HepG2 (cell line): ENCODE measurements around the gene HECTD1.

ENCODE experiments used
- ATF1 ChIP-seq: IDR thresholded peaks from 2 replicates; pipeline ENCODE4 v1.6.1; 2016; ENCODE audit warnings: mild to moderate bottlenecking, control low read depth
- CBX5 ChIP-seq: sonication (generic); formaldehyde crosslinking; IDR thresholded peaks from 2 replicates; pipeline ENCODE4 v1.4.0; 2020; ENCODE audit warnings: missing genetic modification reagents, borderline replicate concordance
- CHD2 ChIP-seq: IDR thresholded peaks from 2 replicates; pipeline ENCODE4 v1.6.1; 2011; ENCODE audit warnings: low read depth, low read length, improper control_type of control experiment
- FOSL1 ChIP-seq: sonication (generic); formaldehyde crosslinking; IDR thresholded peaks from 2 replicates; pipeline ENCODE4 v1.9.0; 2021; ENCODE audit warnings: missing genetic modification reagents, borderline replicate concordance
- RFXAP ChIP-seq: sonication (generic); formaldehyde crosslinking; IDR thresholded peaks from 2 replicates; pipeline ENCODE4 v1.4.0; 2020; ENCODE audit warnings: missing genetic modification reagents, borderline replicate concordance
- ZBTB1 ChIP-seq: sonication (generic); formaldehyde crosslinking; IDR thresholded peaks from 2 replicates; pipeline ENCODE4 v1.4.0; 2020; ENCODE audit warnings: missing genetic modification reagents, borderline replicate concordance
- ZNF644 ChIP-seq: IDR thresholded peaks from 2 replicates; pipeline ENCODE4 v1.6.1; 2016; ENCODE audit warnings: low read depth
- TF ChIP-seq, protein P1 (sequence below): sonication (generic); formaldehyde crosslinking; IDR thresholded peaks from 2 replicates; pipeline ENCODE4 v1.5.0; 2020; ENCODE audit warnings: mild to moderate bottlenecking, low read depth, missing genetic modification reagents, borderline replicate concordance
- TF ChIP-seq, protein P2 (sequence below): sonication (generic); formaldehyde crosslinking; IDR thresholded peaks from 2 replicates; pipeline ENCODE4 v1.5.0; 2020; ENCODE audit warnings: mild to moderate bottlenecking, missing genetic modification reagents, moderate library complexity

DNA sequence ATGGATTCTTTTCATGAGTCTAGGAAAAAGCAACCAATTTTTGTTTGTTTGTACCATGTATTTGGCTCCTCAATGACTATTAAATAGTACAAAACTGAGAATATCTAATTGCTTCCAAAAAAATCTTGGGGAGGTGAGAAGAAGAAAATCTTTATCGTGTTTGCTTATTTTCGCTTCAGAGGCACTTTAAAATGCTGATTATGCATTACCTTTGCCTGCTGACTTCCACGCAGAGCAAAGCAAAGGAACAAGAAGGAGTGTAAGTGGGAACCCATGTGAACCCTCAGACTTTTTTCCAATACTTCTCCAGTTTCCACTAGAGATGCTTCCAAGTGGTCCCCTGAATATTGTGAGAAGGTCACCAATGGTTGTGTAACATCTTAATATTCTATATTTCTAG lies 138.2 kb downstream of the HECTD1 start:
- TF ChIP-seq ZBTB1 (no peak), FOSL1 (CRISPR knock-in tag) (no peak), ZNF644 (CRISPR knock-in tag) (no peak), ATF1 (CRISPR knock-in tag) (no peak), CHD2 (no peak), RFXAP (CRISPR knock-in tag) (no peak), CBX5 (CRISPR knock-in tag) (no peak)
- TF ChIP-seq, protein P1, sequence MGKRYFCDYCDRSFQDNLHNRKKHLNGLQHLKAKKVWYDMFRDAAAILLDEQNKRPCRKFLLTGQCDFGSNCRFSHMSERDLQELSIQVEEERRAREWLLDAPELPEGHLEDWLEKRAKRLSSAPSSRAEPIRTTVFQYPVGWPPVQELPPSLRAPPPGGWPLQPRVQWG = no peak
- TF ChIP-seq, protein P2, sequence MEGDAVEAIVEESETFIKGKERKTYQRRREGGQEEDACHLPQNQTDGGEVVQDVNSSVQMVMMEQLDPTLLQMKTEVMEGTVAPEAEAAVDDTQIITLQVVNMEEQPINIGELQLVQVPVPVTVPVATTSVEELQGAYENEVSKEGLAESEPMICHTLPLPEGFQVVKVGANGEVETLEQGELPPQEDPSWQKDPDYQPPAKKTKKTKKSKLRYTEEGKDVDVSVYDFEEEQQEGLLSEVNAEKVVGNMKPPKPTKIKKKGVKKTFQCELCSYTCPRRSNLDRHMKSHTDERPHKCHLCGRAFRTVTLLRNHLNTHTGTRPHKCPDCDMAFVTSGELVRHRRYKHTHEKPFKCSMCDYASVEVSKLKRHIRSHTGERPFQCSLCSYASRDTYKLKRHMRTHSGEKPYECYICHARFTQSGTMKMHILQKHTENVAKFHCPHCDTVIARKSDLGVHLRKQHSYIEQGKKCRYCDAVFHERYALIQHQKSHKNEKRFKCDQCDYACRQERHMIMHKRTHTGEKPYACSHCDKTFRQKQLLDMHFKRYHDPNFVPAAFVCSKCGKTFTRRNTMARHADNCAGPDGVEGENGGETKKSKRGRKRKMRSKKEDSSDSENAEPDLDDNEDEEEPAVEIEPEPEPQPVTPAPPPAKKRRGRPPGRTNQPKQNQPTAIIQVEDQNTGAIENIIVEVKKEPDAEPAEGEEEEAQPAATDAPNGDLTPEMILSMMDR (CRISPR knock-in tag) = no peak
